H1 (cell line): ENCODE results near the gene SLC38A10. TPM values are rescaled to one million over a fixed set of nuclear protein-coding genes. Genes with fewer than 3 reads are reported as not detected.

ENCODE experiments used
- CTCF ChIA-PET: fragments of 300-600 bp; sonication (Branson Sonifier 250); formaldehyde crosslinking; loops from one replicate; lab custom pipeline; 2021; ENCODE audit not compliant: partially characterized antibody; lab: Charles Lee
- POLR2A ChIA-PET: fragments of 300-600 bp; sonication (Branson Sonifier 250); formaldehyde crosslinking; loops from one replicate; lab custom pipeline; 2021; ENCODE audit warnings: inconsistent platforms; ENCODE audit not compliant: partially characterized antibody; lab: Charles Lee
- DNase-seq, 2 experiments: peaks; one replicate each; pipeline versions ENCODE4 v3.0.0 to v3.0.0-alpha.2; 2010 to 2022; ENCODE audit warnings: low spot score in 2 of 2, low read depth in 1 of 2, mixed read lengths in 1 of 2
- FAIRE-seq: peaks from 2 replicates; lab custom pipeline; 2011; peaks lifted over from hg19 to GRCh38; lab: Jason Lieb, UNC
- H2AFZ ChIP-seq: 2 replicates; pipeline ENCODE4 v1.8.1; 2012; ENCODE audit warnings: low read length, inconsistent platforms
- H2AK5ac ChIP-seq: 2 replicates; pipeline ENCODE4 v1.6.1; 2013; ENCODE audit warnings: low read depth, low read length
- H2BK120ac ChIP-seq: replicated peaks from 2 replicates; pipeline ENCODE3; 2013; ENCODE audit warnings: low read depth, low read length, inconsistent platforms
- H2BK12ac ChIP-seq: 2 replicates; pipeline ENCODE4 v1.6.1; 2013; ENCODE audit warnings: low read depth, low read length
- H2BK15ac ChIP-seq: 2 replicates; pipeline ENCODE4 v1.6.1; 2013; ENCODE audit warnings: low read length
- H2BK20ac ChIP-seq: 2 replicates; pipeline ENCODE4 v1.6.1; 2013; ENCODE audit warnings: low read length
- H2BK5ac ChIP-seq: 2 replicates; pipeline ENCODE4 v1.6.1; 2013; ENCODE audit warnings: low read depth, low read length
- H3K14ac ChIP-seq: 2 replicates; pipeline ENCODE4 v1.6.1; 2013; ENCODE audit warnings: inconsistent platforms; ENCODE audit not compliant: insufficient read length
- H3K18ac ChIP-seq: 2 replicates; pipeline ENCODE4 v1.6.1; 2013; ENCODE audit warnings: low read length; ENCODE audit errors: extremely low read depth
- H3K23ac ChIP-seq: 2 replicates; pipeline ENCODE4 v1.6.1; 2013; ENCODE audit warnings: inconsistent platforms; ENCODE audit not compliant: insufficient read length
- H3K23me2 ChIP-seq: 2 replicates; pipeline ENCODE4 v1.6.1; 2013; ENCODE audit warnings: low read depth, low read length
- H3K27ac ChIP-seq: 2 replicates; pipeline ENCODE4 v1.6.1; 2011; ENCODE audit warnings: low read depth, low read length, inconsistent platforms
- H3K27me3 ChIP-seq, 4 experiments: replicated peaks in 1 of 4; 1 replicate in 1 of 4; 2 replicates in 3 of 4; pipeline versions ENCODE4 v1.6.1 to v1.8.1; 2011 to 2013; ENCODE audit warnings: low read length in 3 of 4, mild to moderate bottlenecking in 3 of 4, inconsistent platforms in 2 of 4, mixed read lengths in 2 of 4, moderate library complexity in 1 of 4; ENCODE audit not compliant: control insufficient read depth in 3 of 4, insufficient read depth in 3 of 4; ENCODE audit errors: extremely low read depth in 1 of 4
- H3K36me3 ChIP-seq, 4 experiments: 2 replicates each; pipeline versions ENCODE4 v1.6.1 to v1.8.1; 2011 to 2013; ENCODE audit warnings: mild to moderate bottlenecking in 4 of 4, low read length in 3 of 4, moderate library complexity in 2 of 4, control low read depth in 1 of 4, inconsistent platforms in 1 of 4; ENCODE audit not compliant: insufficient read depth in 4 of 4, control insufficient read depth in 2 of 4
- H3K4ac ChIP-seq: replicated peaks from 2 replicates; pipeline ENCODE3; 2013; ENCODE audit warnings: low read length, low read depth, mixed read lengths, inconsistent platforms; ENCODE audit not compliant: insufficient read length
- H3K4me1 ChIP-seq, 4 experiments: replicated peaks in 1 of 4; 1 replicate in 1 of 4; 2 replicates in 3 of 4; pipeline versions ENCODE4 v1.6.1 to v1.8.1; 2011 to 2013; ENCODE audit warnings: low read length in 3 of 4, inconsistent platforms in 2 of 4, mixed read lengths in 1 of 4; ENCODE audit not compliant: insufficient read depth in 4 of 4, control insufficient read depth in 3 of 4
- H3K4me2 ChIP-seq, 2 experiments: 2 replicates each; pipeline versions ENCODE4 v1.6.1 to v1.8.1; 2011 to 2013; ENCODE audit warnings: low read depth in 2 of 2, low read length in 2 of 2, control low read depth in 1 of 2, inconsistent platforms in 1 of 2, mild to moderate bottlenecking in 1 of 2; ENCODE audit not compliant: insufficient read depth in 1 of 2
- H3K4me3 ChIP-seq, 4 experiments: fragments of 200-600, 300-600 bp in 1 of 4; sonication (generic), shearing (Covaris generic), sonication (Bioruptor Twin) in 1 of 4; 2 replicates each; pipeline versions ENCODE4 v1.5.1 to v1.8.1; 2011 to 2016; ENCODE audit warnings: low read length in 4 of 4, low read depth in 3 of 4, control low read depth in 2 of 4, inconsistent platforms in 2 of 4, mild to moderate bottlenecking in 2 of 4, mixed read lengths in 1 of 4, moderate library complexity in 1 of 4; ENCODE audit not compliant: insufficient read depth in 2 of 4; ENCODE audit errors: extremely low read depth in 1 of 4
- H3K56ac ChIP-seq: replicated peaks from 2 replicates; pipeline ENCODE3; 2013; ENCODE audit warnings: low read depth, mild to moderate bottlenecking, mixed read lengths, low read length, inconsistent platforms; ENCODE audit not compliant: insufficient read length
- H3K79me1 ChIP-seq: 2 replicates; pipeline ENCODE4 v1.6.1; 2013; ENCODE audit warnings: low read depth, low read length, control low read depth
- H3K79me2 ChIP-seq, 2 experiments: 2 replicates each; pipeline versions ENCODE4 v1.6.1 to v1.8.1; 2012 to 2013; ENCODE audit warnings: low read length in 2 of 2, mild to moderate bottlenecking in 2 of 2, inconsistent platforms in 1 of 2; ENCODE audit not compliant: insufficient read depth in 2 of 2, control insufficient read depth in 1 of 2
- H3K9ac ChIP-seq, 4 experiments: replicated peaks in 1 of 4; 1 replicate in 1 of 4; 2 replicates in 3 of 4; pipeline versions ENCODE4 v1.6.1 to v1.8.1; 2011 to 2013; ENCODE audit warnings: low read depth in 3 of 4, low read length in 3 of 4, control low read depth in 2 of 4, mild to moderate bottlenecking in 2 of 4, moderate library complexity in 2 of 4, inconsistent platforms in 1 of 4; ENCODE audit errors: extremely low read depth in 1 of 4
- H3K9me3 ChIP-seq, 2 experiments: 2 replicates each; pipeline versions ENCODE4 v1.6.1 to v1.8.1; 2012 to 2013; ENCODE audit warnings: mild to moderate bottlenecking in 2 of 2, moderate library complexity in 2 of 2, control low read depth in 1 of 2, inconsistent platforms in 1 of 2, low read depth in 1 of 2, low read length in 1 of 2, mixed read lengths in 1 of 2; ENCODE audit not compliant: insufficient read depth in 2 of 2
- H4K20me1 ChIP-seq, 2 experiments: replicated peaks in 1 of 2; 2 replicates each; pipeline versions ENCODE3 to v1.8.1; 2011 to 2013; ENCODE audit warnings: inconsistent platforms in 2 of 2, low read length in 2 of 2, mild to moderate bottlenecking in 1 of 2; ENCODE audit not compliant: insufficient read depth in 2 of 2, control insufficient read depth in 1 of 2
- H4K5ac ChIP-seq: 2 replicates; pipeline ENCODE4 v1.6.1; 2013; ENCODE audit warnings: low read length, low read depth, mixed read lengths, inconsistent platforms; ENCODE audit not compliant: insufficient read length
- H4K8ac ChIP-seq: 2 replicates; pipeline ENCODE4 v1.8.0; 2013; ENCODE audit warnings: mild to moderate bottlenecking, moderate library complexity, low read length, inconsistent platforms; ENCODE audit not compliant: insufficient read depth; ENCODE audit errors: extremely low read depth
- H4K91ac ChIP-seq: replicated peaks from 2 replicates; pipeline ENCODE3; 2013; ENCODE audit warnings: low read length, mixed read lengths, inconsistent platforms; ENCODE audit not compliant: insufficient read length
- BACH1 ChIP-seq: IDR thresholded peaks from 2 replicates; pipeline ENCODE4 v1.6.1; 2012; ENCODE audit warnings: low read length, improper control_type of control experiment
- CREB1 ChIP-seq: IDR thresholded peaks from 2 replicates; pipeline ENCODE4 v1.6.1; 2012; ENCODE audit warnings: inconsistent platforms
- WGBS, 2 experiments: shearing (Covaris generic) in 1 of 2; methylation state at CpG; one replicate each; pipeline versions ENCODE4 v1.1.6 to v1.1.7; 2013 to 2015; ENCODE audit warnings: low lambda C conversion rate in 2 of 2, mixed read lengths in 2 of 2, inconsistent platforms in 1 of 2, low coverage in 1 of 2, missing lambda C conversion rate in 1 of 2; ENCODE audit not compliant: insufficient replicate concordance in 2 of 2, insufficient coverage in 1 of 2, insufficient read length in 1 of 2; ENCODE audit errors: extremely low coverage in 1 of 2, missing lambda C conversion rate in 1 of 2; 5-methylcytosine and 5-hydroxymethylcytosine counted together
- polyA plus RNA-seq, 7 experiments: library from polyadenylated mRNA; depleted of rRNA in 3 of 7; stranded (reverse) in 5 of 7; unstranded in 2 of 7; fragments of >200 nt in 5 of 7; fragments of 200-250 nt in 2 of 7; gene quantifications; 1 replicate in 5 of 7; 2 replicates in 1 of 7; 4 replicates in 1 of 7; pipeline versions ENCODE4 v1.2.1 to v1.2.3, GENCODE V29; 2011 to 2013; ENCODE audit warnings: missing spikeins in 2 of 7, mixed read lengths in 2 of 7
- total RNA-seq: library from RNA; stranded (reverse); fragmentation: NEBNext Ultra II Directional; extraction: Animal tissue kit (Norgen Biotek cat#: 25700); gene quantifications from 2 replicates; pipeline ENCODE4 v1.2.1, GENCODE V29; 2021

SLC38A10 gene
- total and polyA plus RNA-seq, 2 of the 8 experiments (the other 6 are each of a cell fraction or from before 2014, with no cell fraction given), result 26.4 to 41.0 TPM

- Histone ChIP-seq H2AK5ac (no peak overlapping the region), H2BK120ac (no peak overlapping the region), H3K23ac (no peak overlapping the region), H3K27me3 (no peaks in the 10 kb centered on the region), H2BK20ac (no peak overlapping the region), H3K23me2 (no peaks in the 10 kb centered on the region; the same call in 1 of the 2 replicates), H3K9me3 (no peaks in the 10 kb centered on the region), H3K56ac (no peak overlapping the region), H4K91ac (peak overlapping the region; percentile 65), H3K4me2 (no peak overlapping the region), H2BK15ac (no peak overlapping the region), H3K4me3 (no peak overlapping the region), H2BK5ac (no peak overlapping the region), H3K14ac (no peak overlapping the region), H3K27ac (no peak overlapping the region), H3K18ac (no peak overlapping the region), H3K79me1 (no peaks in the 10 kb centered on the region), H3K36me3 (no peaks in the 10 kb centered on the region), H3K9ac (no peak overlapping the region), H3K4ac (no peak overlapping the region), H3K79me2 (no peaks in the 10 kb centered on the region), H4K8ac (no peak overlapping the region), H3K4me1 (peaks cover 5 to 25% (median 19%) of the 10 kb centered on the region in 4 experiments), H4K20me1 (no peaks in the 10 kb centered on the region), H2AFZ (no peak overlapping the region), H2BK12ac (no peak overlapping the region), H4K5ac (no peak overlapping the region)
- ChIA-PET CTCF (interaction anchor here (0.5 to 10.3 kb wide), 13 partner anchors 8 to 95 kb away, joined by 3 to 80 read pairs (median 4); no protein-coding TSS in a partner anchor), POLR2A (interaction anchor here (0.6 to 2.0 kb wide), 3 partner anchors 8 to 201 kb away, joined by 3 to 4 read pairs (median 4); no protein-coding TSS in a partner anchor)
- no peak for FAIRE-seq
- no peak for DNase-seq
- TF ChIP-seq BACH1 (no peak), CREB1 (no peak)
- 92% methylated on average over 12 of the region's 17 CpGs; no CpG with 5 or more reads in 1 of the 2 experiments for WGBS, 2 experiments
These were observed 18.8 kb upstream of the SLC38A10 start for GRCh38 chr17:81313776-81314397.
